Pons (tissue), 1 donor: ENCODE measurements around the gene TYMP.
"Not testable (repeated sequence)": the region's sequence is repeated elsewhere in the genome, so short reads cannot be mapped to it uniquely, and the experiment has no call there.

Experiments
- DNase-seq: peaks from one replicate; pipeline ENCODE4 v3.0.0-alpha.2; 2016; ENCODE audit warnings: low spot score

TYMP gene

DNA sequence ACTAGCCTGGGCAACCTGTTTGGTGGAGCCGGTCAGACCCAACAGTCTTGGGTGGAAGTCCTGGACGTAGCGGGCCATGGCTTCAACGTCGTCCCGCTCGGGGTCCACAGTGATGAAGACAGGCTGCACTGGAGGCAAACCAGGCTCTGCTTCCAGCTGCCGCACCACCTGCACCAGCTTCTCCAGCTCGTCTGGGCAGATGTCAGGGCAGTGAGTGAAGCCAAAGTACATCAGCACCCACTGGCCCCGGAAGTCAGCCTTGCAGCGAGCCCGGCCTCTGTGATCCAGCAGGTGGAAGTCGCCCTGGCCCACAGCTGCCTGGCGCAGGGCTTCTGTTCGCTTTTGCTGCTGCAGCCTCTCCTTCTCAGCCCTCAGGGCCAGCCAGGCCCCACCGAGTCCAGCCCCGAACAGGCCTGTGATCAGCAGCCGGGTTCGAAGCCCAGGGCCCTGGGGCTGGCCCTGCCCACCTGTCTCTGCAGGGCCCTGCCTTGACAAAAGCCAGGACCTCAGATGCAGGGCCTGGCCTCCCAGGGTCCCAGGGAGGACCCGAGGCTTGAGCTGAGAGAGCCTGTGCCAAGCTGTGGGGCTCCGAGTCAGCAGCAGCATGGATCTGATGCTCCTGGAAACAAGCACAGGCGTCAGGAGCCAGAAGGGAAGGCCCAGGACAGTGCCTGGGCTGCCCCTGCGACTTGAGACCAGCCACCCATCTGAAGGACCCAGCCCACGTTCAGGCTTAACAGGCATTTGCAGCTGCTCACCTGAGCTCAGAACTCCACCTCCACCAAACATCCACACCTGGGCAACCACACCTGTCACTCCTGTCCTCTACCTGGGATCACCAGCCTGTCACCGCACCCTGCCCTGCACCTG, 5.8 kb downstream of the TYMP start:
- DNase-seq = no peak

DNA sequence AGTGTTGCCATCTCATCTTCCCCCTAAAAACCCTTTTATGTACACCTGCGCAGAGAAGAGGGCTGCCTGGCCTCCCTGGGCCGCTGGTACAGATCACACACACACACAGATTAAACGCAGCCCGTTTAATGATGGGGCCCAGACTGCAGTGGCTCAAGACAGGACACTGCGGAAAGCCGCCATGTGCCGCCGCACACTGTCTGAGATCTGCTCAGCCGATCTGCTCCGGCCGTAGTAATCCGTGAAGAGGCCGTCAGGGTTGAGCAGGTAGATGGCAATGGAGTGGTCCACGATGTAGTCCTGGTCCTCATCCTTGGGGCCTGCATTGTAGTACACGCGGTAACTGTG, 6.4 kb downstream of the TYMP start:
- DNase-seq = no peak

DNA sequence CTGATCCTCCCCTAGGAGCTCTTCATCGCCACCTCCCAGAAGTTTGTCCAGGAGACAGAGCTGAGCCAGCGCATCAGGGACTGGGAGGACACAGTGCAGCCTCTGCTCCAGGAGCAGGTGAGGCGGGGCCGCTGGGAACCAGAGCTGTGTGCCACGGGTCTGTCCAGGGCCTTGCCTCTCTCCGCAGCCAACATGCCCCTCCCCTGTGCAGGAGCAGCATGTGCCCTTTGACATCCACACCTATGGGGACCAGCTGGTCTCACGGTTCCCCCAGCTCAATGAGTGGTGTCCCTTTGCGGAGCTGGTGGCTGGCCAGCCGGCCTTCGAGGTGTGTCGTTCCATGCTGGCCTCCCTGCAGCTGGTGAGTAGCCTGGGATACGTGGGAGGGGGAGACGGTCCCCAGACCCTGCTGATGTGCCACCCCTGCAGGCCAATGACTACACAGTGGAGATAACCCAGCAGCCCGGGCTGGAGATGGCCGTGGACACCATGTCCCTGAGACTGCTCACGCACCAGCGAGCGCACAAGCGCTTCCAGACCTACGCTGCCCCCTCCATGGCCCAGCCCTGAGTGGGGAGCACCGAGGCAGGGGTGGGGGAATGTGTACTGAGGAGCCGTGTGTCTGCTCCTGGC, 6.9 kb downstream of the TYMP start:
- DNase-seq = no peak

DNA sequence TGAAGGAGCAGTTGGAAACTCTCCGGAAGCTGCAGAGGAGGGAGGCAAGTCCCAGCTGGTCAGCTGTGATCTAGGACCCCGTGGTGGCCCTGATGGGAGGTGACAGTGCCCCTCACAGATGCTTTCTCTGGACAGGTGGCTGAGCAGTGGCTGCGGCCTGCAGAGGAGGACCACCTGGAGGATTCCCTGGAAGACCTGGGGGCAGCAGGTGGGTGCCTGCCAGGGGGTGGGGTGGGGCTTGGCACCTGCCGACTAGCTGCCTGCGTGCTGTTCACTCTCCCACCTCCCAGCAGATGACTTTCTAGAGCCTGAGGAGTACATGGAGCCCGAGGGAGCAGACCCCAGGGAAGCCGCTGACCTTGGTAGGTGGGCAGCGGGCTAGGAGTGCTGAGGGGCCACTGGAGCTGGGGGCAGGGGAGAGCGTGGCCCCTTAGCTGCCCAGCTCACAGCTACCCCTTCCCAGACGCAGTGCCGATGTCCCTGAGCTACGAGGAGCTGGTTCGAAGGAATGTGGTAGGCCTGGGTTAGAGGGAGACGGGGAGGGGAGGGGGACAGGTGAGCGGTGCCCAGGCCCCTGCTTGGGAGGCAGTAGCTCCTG, 7.5 kb downstream of the TYMP start:
- no peak for DNase-seq

DNA sequence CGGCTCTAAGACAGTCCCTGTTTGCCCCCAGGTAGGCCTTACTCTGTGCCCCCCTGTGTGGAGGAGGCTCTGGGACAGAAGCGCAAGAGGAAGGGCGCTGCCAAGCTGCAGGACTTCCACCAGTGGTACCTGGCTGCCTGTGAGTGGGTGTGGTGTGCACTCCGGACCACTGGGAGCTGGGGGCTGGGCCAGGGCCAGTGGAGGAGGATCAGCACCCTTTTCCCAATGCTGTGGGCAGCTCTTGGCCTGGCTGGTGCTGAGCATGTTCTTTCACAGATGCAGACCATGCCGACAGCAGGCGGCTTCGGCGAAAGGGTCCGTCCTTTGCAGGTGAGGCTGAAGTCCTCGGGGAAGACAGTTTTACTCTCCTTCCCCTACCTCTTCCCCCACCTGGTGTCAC, 8.1 kb downstream of the TYMP start:
- no peak for DNase-seq

DNA sequence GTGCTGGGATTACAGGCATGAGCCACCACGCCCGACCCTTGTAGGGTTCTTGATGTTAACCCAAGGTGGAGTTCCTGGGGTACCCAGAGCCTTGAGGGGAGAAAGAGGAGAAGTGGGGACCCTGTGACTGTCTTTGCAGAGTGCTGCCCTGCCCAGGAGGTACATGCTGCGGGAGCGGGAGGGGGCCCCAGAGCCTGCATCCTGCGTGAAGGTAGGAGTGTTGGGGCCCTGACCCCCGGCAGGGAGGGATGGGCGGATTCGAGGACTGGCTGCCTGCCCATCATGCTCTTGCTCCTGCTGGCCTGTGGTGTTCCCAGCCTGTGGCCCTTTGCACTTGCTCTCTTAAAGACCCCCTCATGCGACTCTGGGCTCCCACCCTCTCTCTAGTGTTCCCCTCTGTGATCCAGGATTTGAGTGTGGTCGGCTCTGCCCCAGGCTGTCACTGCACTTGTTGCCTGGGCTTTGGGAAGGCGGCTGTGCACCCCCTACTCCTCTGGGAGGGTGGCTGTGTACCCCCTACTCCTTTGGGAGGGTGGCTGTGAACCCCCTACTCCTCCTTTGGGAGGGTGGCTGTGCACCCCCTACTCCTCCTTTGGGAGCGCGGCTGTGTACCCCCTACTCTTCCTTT, 8.9 kb downstream of the TYMP start:
- DNase-seq = no peak

DNA sequence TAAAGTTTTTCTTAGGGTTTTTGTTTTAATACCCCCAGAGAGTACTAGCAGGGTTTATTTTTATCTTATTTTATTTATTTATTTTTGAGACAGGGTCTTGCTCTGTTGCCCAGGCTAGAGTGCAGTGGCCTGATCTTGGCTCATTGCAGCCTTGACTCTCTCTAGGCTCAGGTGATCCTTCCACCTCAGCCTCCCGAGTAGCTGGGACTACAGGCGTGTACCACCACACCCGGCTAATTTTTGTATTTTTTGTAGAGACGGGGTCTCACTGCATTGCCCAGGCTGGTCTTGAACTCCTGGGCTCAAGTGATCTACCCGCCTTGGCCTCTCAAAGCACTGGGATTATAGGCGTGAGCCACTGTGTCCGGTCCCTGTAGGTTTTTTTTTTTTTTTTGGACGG, 9.6 kb downstream of the TYMP start:
- DNase-seq = not testable (repeated sequence)

DNA sequence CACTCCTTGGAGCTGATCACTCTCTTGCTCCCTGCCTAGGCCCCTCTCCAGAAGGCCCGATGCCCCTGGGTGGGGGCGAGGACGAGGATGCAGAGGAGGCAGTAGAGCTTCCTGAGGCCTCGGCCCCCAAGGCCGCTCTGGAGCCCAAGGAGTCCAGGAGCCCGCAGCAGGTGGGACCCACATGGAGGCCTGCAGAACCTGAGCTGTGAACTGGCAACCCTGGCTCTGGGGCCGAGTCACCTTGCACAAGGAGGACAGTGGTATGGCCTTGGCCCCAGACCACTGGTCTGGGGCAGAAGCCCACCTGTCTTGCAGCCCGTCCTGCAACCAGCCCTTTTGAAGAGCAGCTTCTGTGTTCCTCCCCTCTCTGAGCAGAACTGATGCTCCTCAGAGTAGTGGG, 10.7 kb downstream of the TYMP start:
- DNase-seq = no peak

DNA sequence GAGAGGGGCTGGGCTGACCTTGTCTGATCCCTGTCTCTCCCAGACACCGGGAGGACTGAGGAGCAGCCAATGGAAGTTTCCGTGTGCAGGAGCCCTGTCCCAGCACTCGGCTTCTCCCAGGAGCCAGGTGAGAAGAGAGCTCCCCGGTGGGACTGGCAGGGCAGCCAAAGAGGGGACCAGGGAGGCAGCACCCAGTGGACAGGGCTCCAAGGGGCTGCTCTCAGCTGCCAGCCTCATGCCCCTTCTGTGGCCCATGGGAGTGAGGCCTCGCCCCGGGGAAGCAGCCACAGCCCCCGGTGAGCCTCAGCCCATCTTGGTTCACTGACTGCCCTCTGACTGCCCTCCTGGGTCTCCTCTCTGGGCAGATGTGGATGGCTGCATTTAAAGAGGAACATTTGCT, 11.2 kb downstream of the TYMP start:
- DNase-seq = no peak

DNA sequence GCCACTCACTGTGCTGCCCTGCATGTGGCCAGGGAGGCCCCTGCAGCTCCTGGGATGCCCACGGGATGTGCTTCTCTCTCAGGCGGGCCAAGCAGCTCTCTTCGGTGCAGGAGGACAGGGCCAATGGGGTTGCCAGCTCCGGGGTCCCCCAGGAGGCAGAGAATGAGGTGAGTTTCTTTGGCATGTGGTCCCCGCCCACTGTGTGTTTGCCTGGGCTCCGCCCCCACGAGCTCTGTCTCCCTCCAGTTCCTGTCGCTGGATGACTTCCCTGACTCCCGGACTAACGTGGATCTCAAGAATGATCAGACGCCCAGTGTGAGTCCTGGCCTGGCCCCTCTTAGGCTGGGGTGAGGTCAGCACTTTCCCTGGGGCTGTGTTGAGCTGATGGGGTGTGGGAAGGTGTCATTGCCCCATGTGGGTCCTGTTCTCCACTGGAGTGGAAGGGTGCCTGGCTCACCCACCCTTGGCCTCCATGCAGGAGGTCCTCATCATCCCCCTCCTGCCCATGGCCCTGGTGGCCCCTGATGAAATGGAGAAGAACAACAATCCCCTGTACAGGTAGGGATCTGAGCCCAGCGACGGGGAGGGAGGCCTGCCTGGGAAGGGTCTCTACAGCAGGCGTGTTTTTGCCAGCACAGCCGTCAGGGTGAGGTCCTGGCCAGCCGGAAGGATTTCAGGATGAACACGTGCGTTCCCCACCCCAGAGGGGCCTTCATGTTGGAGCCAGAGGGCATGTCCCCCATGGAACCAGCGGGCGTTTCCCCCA, 12.1 kb downstream of the TYMP start:
- DNase-seq = no peak

DNA sequence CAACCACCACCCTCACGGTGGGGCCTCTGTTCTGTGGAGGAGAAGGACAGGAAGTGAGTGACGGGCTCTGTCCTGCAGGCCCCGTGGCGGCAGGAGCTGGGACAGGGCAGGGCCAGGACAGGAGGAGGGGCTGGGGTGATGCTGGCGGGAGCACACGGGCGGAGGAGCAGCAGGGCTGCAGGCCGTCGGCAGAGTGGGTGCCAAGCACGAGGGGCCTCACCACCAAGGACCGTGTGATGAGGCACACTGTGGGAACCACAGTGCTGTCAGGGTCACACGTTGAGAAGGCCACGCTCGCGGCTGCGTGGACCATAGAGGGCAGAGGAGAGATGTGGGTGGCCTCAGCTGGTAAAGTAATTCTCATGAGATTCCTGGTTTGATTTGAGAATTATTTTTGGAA, 12.9 kb downstream of the TYMP start:
- DNase-seq = no peak

DNA sequence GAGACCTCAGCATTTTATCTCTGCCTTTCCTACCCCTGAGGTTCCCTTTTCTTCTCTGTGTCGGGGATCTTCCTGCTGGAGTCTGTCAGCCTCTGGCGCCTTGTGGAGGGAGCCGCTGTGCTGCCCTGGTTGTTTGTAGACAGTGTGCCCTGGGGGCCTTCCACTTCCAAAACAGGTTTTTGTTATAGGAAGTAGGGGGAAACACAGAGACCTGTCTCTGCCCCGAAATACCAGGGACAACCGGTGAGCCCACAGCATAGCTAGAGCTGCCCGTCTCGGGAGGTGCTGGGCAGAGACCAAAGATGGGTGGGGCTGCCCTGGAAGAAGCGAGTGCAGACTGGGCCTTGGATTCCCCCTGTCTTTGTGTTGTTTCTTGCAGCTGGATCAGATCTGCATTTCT, 13.7 kb downstream of the TYMP start:
- no peak for DNase-seq

DNA sequence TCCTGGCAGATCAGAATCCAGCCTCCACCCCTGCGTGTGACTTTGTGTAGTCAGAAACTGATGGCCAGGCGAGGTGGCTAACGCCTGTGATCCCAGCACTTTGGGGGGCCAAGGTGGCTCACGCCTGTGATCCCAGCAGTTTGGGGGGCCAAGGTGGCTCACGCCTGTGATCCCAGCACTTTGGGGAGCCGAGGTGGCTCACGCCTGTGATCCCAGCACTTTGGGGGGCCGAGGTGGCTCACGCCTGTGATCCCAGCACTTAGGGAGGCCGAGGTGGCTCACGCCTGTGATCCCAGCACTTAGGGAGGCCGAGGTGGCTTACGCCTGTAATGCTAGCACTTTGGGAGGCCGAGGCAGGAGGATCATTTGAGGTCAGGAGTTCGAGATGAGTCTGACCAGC, 16.6 kb downstream of the TYMP start:
- no peak for DNase-seq

DNA sequence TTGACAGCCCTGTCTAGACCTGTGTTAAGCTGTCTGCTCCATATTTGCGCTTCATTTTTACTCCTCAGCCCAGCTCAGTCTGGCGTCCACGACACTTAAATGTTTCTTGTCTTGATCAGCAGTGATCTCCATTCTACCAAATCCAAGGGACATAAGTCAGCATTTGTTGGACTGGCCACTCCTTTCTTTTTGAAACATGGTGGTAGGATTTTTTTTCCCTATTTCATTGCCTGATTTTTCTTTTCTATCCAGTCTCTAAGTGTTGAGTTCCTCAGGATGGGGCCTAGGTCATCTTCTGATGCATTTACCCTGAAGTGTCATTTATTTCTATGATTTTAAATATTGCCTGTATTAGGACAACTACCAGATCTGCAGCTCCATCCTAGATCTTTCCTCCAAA, 20.9 kb downstream of the TYMP start:
- no peak for DNase-seq

DNA sequence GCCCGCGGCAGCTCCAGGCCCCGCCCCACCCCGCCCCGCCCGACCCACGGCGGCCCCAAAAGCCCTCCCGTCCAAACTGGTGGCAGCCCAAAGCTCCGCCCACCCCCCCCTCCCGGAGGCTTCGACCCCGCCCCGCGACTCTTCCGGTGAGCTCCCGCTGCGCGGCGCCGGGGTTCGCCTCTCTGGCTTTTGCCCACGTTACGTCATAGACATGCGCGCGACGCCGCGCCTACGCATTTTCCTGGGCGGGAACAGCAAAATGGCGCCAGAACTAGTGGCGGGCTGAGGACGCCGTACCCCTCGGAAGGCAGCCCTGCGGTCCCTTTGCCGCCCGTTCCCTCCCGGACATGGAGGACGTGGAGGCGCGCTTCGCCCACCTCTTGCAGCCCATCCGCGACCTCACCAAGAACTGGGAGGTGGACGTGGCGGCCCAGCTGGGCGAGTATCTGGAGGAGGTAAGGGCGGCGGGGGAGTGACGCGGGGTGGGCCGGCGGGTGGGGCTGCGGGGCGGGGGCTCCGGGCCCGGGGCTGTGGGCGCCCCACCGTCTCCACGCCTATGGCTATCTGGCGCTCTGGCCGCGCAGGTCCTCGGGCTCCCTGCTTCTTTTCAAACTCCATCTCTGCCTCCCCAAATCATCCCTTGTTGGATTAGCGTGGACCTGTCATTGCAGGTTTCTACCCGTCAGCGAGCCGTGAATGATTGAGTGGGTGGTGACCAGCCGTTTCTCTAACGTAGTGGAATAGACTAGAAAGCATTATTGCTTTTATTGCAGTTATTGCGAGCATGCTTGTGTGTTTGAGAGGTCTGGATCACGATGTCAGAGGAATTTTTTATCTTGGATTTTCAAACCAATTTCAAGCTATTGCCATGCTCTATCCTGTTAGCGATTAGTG, 21.6 kb downstream of the TYMP start, which contains the start of gene NCAPH2:
Gene NCAPH2, plus strand, starts transcription at position 234 of the 894 bp plus-strand sequence. Its CDS starts 114 bp downstream, at position 348.
- peak; percentile 94 for DNase-seq

DNA sequence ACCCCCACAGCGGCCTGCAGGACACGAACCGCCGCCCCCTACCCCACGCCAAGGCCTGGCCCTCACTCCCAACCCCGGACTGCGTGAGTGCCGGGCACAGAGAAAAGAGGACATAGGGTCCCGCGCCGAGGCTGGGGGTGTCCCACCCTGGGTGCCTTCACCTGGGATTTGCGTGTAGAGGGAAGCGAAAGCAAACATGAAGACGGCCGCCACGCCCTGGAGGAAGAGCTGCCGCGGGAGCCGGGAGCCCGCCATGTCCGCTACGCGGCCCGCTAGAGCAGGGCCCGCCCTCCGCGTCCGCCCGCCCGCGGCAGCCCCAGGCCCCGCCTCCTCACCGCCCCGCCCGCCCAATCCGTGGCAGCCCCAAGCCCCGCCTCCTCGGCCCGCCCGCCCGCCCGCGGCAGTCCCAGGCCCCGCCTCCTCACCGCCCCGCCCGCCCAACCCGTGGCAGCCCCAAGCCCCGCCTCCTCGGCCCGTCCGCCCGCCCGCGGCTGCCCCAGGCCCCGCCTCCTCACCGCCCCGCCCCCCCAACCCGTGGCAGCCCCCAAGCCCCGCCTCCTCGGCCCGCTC, 22.3 kb downstream of the TYMP start, which contains the start of gene LMF2:
Gene LMF2, minus strand, starts transcription at position 282 of the 570 bp plus-strand sequence. Its CDS starts 27 bp downstream, at position 255.
- DNase-seq = peak; percentile 65

DNA sequence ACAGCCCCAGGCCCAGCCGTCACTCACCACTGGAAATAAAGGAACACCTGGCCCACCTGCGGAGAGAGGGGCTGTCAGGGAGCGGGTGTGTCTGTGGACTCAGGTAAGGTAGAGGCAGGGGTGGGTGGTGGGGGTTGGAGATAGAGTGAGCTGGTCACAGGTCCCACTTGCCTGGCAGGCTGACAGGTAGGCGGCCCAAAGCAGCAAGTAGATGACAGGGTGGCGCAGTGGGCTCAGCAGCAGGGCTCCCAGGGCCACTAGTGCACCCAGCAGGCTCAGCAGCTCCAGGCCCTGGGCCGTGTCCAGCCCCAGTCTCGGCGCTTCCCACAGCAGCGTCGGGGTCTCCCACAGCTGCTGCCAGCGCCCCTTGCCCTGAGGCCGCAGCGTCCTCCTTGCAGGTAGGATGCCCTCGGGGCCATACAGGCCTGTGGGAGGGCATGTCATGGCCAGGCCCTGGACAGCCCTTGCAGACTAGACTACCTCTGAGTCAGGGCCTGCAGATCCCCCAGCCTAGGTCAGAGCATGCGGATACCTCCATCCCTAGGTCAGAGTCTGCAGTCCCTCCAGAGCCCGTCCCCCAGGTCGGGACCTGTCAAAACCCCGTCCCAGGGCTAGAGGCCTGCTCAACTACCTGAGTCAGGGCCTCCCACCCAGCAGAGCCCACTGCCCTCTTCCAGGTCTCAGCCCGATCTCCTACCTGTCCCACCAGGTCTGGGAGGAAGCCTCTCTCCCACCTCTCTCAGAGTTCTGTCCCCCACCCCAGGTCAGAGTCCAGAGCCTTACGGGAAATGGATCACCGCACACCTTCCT, 23.0 kb downstream of the TYMP start:
- no peak for DNase-seq

DNA sequence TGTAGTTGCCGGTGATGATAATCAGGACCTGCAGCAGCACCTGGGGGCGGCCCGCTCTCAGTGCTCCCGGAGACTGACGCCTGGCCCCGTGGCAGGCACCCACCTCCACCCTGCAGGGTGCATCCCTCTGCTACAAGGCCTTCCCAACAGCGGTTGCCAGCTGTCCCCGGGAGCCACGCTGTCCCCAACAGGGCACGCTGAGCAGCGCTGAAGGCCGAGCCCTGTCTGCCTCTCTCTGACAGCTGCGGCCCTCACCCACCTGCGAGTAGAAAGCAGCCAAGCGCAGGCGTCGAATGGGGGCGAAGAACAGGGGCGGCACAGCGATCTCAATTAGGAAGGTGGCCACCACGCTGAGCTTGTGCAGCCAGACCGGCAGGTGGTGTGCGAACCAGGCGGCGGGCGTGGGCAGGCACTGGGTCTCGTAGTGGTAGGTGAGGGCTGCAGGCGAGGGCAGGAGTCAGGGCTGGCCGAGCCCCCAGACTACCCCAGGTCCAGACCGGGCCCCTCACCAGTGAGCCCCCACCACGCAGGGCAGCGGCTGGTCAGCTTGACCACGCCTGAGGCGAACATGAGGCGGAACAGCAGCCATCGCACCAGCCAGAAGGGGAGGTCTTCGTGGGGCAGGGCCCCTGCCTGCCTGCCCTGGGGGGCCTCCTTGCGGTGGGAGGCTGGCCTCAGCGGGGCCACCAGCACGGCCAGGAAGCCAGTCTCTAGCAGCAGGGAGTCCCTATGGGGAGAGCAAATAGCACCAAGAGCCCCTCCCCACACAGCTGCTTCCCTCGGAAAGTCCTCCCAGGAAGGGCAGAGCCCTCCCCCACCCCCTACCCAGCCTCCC, 23.8 kb downstream of the TYMP start:
- DNase-seq = no peak
